H9 (cell line): ENCODE data around the gene ETV5. TPM values are rescaled to one million over a fixed set of nuclear protein-coding genes. Genes with fewer than 3 reads are reported as not detected.

Experiments
- DNase-seq: peaks from one replicate; pipeline ENCODE4 v3.0.0-alpha.2; 2017
- H2AFZ ChIP-seq: one replicate; pipeline ENCODE4 v1.6.1; 2013; ENCODE audit warnings: mild to moderate bottlenecking, low read length, control low read depth, moderate library complexity
- H2AK5ac ChIP-seq: 2 replicates; pipeline ENCODE4 v1.6.1; 2013; ENCODE audit warnings: low read length, control low read depth, mixed read lengths; ENCODE audit not compliant: insufficient read length
- H2BK120ac ChIP-seq: one replicate; pipeline ENCODE4 v1.6.1; 2013; ENCODE audit warnings: low read depth, mild to moderate bottlenecking, low read length, control low read depth, inconsistent platforms; ENCODE audit not compliant: poor library complexity, severe bottlenecking
- H2BK12ac ChIP-seq: 2 replicates; pipeline ENCODE4 v1.6.1; 2013; ENCODE audit warnings: low read length, control low read depth, mixed read lengths, low read depth; ENCODE audit not compliant: insufficient read length
- H2BK15ac ChIP-seq: 2 replicates; pipeline ENCODE4 v1.6.1; 2013; ENCODE audit warnings: low read depth, low read length, control low read depth
- H2BK20ac ChIP-seq: one replicate; pipeline ENCODE4 v1.6.1; 2013; ENCODE audit warnings: low read depth, mild to moderate bottlenecking, low read length, control low read depth, inconsistent platforms; ENCODE audit not compliant: poor library complexity, severe bottlenecking
- H2BK5ac ChIP-seq: 2 replicates; pipeline ENCODE4 v1.6.1; 2013; ENCODE audit warnings: low read length, control low read depth, mixed read lengths; ENCODE audit not compliant: insufficient read length
- H3K14ac ChIP-seq: 2 replicates; pipeline ENCODE4 v1.6.1; 2013; ENCODE audit warnings: low read length, control low read depth; ENCODE audit not compliant: insufficient read depth
- H3K18ac ChIP-seq: 2 replicates; pipeline ENCODE4 v1.6.1; 2013; ENCODE audit warnings: low read depth, mild to moderate bottlenecking, mixed read lengths, low read length, control low read depth; ENCODE audit not compliant: insufficient read length
- H3K23ac ChIP-seq: 2 replicates; pipeline ENCODE4 v1.6.1; 2013; ENCODE audit warnings: low read length, control low read depth, mixed read lengths, low read depth; ENCODE audit not compliant: insufficient read length
- H3K23me2 ChIP-seq: 2 replicates; pipeline ENCODE4 v1.6.1; 2013; ENCODE audit warnings: low read depth, mild to moderate bottlenecking, mixed read lengths, low read length, control low read depth; ENCODE audit not compliant: insufficient read length, poor library complexity, severe bottlenecking
- H3K27ac ChIP-seq: 2 replicates; pipeline ENCODE4 v1.5.1; 2013; ENCODE audit warnings: low read length, control low read depth, mixed read lengths, low read depth; ENCODE audit not compliant: insufficient read length
- H3K27me3 ChIP-seq: 2 replicates; pipeline ENCODE4 v1.6.1; 2013; ENCODE audit warnings: low read length, control low read depth, inconsistent platforms; ENCODE audit not compliant: insufficient read depth
- H3K4ac ChIP-seq: 2 replicates; pipeline ENCODE4 v1.6.1; 2013; ENCODE audit warnings: low read depth, mild to moderate bottlenecking, control low read depth, inconsistent platforms, low read length, moderate library complexity
- H3K4me1 ChIP-seq: 2 replicates; pipeline ENCODE4 v1.6.1; 2013; ENCODE audit warnings: low read length, control low read depth, inconsistent platforms; ENCODE audit not compliant: insufficient read depth
- H3K4me2 ChIP-seq: 2 replicates; pipeline ENCODE4 v1.6.1; 2013; ENCODE audit warnings: low read length, control low read depth, mixed read lengths; ENCODE audit not compliant: insufficient read length, insufficient read depth
- H3K56ac ChIP-seq: 2 replicates; pipeline ENCODE4 v1.6.1; 2013; ENCODE audit warnings: low read depth, mild to moderate bottlenecking, mixed read lengths, low read length, control low read depth; ENCODE audit not compliant: insufficient read length
- H3K79me1 ChIP-seq: 2 replicates; pipeline ENCODE4 v1.6.1; 2013; ENCODE audit warnings: low read depth, mild to moderate bottlenecking, moderate library complexity, low read length, control low read depth, inconsistent platforms; ENCODE audit not compliant: insufficient read depth, poor library complexity, severe bottlenecking
- H3K79me2 ChIP-seq: 2 replicates; pipeline ENCODE4 v1.6.1; 2013; ENCODE audit warnings: low read length, control low read depth, inconsistent platforms; ENCODE audit not compliant: insufficient read depth
- H3K9ac ChIP-seq: 2 replicates; pipeline ENCODE4 v1.6.1; 2013; ENCODE audit warnings: low read length, control low read depth, mixed read lengths; ENCODE audit not compliant: insufficient read length; ENCODE audit errors: extremely low read depth
- H3K9me3 ChIP-seq: one replicate; pipeline ENCODE4 v1.6.1; 2013; ENCODE audit warnings: low read depth, low read length, inconsistent platforms; ENCODE audit not compliant: control insufficient read depth
- H3T11ph ChIP-seq: one replicate; pipeline ENCODE4 v1.6.1; 2013; ENCODE audit warnings: mild to moderate bottlenecking, low read length, control low read depth, inconsistent platforms
- H4K20me1 ChIP-seq: one replicate; pipeline ENCODE4 v1.6.1; 2013; ENCODE audit not compliant: control insufficient read depth, insufficient read length, insufficient read depth
- H4K5ac ChIP-seq: 2 replicates; pipeline ENCODE4 v1.6.1; 2013; ENCODE audit warnings: low read depth, mild to moderate bottlenecking, mixed read lengths, low read length, control low read depth; ENCODE audit not compliant: insufficient read length
- H4K8ac ChIP-seq: replicated peaks from 2 replicates; pipeline ENCODE4 v1.6.1; 2013; ENCODE audit warnings: low read length, control low read depth, mixed read lengths, low read depth; ENCODE audit not compliant: insufficient read length
- H4K91ac ChIP-seq: 2 replicates; pipeline ENCODE4 v1.6.1; 2013; ENCODE audit warnings: low read depth, mild to moderate bottlenecking, moderate library complexity, mixed read lengths, low read length, control low read depth; ENCODE audit not compliant: insufficient read length
- H3K27ac Mint-ChIP-seq, 3 experiments: 2 replicates in 2 of 3; 3 replicates in 1 of 3; pipeline ENCODE4 v1.8.0; 2020 to 2021; ENCODE audit warnings: mixed read lengths in 3 of 3, mild to moderate bottlenecking in 1 of 3, moderate library complexity in 1 of 3
- H3K27me3 Mint-ChIP-seq: 2 replicates; pipeline ENCODE4 v1.8.0; 2021; ENCODE audit warnings: low read depth, mild to moderate bottlenecking, moderate library complexity, mixed read lengths
- H3K36me3 Mint-ChIP-seq, 3 experiments: 2 replicates in 2 of 3; 3 replicates in 1 of 3; pipeline ENCODE4 v1.8.0; 2020 to 2021; ENCODE audit warnings: low read depth in 3 of 3, mixed read lengths in 3 of 3; ENCODE audit not compliant: insufficient read depth in 1 of 3
- H3K4me1 Mint-ChIP-seq, 2 experiments: 2 replicates each; pipeline ENCODE4 v1.8.0; 2020; ENCODE audit warnings: mixed read lengths in 2 of 2
- H3K4me3 Mint-ChIP-seq, 2 experiments: 2 replicates in 1 of 2; 3 replicates in 1 of 2; pipeline ENCODE4 v1.8.0; 2020 to 2021; ENCODE audit warnings: mild to moderate bottlenecking in 2 of 2, mixed read lengths in 2 of 2, moderate library complexity in 1 of 2
- H3K9me3 Mint-ChIP-seq, 2 experiments: 2 replicates in 1 of 2; 3 replicates in 1 of 2; pipeline ENCODE4 v1.8.0; 2020; ENCODE audit warnings: mild to moderate bottlenecking in 2 of 2, mixed read lengths in 2 of 2, moderate library complexity in 1 of 2
- WGBS: extraction: QIAGEN DNeasy Blood & Tissue Kit; methylation state at CpG from one replicate; pipeline ENCODE4 v1.1.7; 2013; ENCODE audit warnings: missing lambda C conversion rate, low lambda C conversion rate, mixed read lengths; ENCODE audit not compliant: insufficient read length; ENCODE audit errors: extremely low coverage; 5-methylcytosine and 5-hydroxymethylcytosine counted together
- total RNA-seq: library from RNA; stranded (reverse); gene quantifications from 2 replicates; pipeline ENCODE4 v1.2.1, GENCODE V29; 2021
- TF ChIP-seq, protein P1 (sequence below): fragments of 200-600 bp; sonication (generic); conservative IDR thresholded peaks from 3 replicates; pipeline ENCODE4 v1.8.0; 2021; ENCODE audit warnings: antibody characterized with exemption, mild to moderate bottlenecking

ETV5 gene
- total RNA-seq, 1 experiment from 2014 or later, result 7.7 TPM

DNA sequence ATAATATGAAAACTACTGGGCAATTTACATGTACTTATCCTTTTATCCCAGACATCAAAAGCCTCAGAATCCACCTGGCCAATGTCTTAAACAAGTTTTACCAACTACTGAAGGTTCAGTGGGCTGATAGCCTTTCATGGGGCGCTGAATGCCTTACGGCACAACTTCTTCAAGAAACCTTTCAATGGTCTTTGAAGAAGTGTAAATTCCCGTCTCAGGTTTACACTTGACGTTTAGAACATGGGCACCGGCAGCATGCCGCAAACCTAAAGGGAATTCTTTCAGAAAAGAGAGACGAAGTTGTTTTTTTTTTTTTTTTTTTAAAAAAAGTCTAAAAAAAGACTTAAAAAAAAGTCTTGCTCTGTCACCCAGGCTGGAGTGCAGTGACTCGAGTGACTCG is 39.7 kb downstream of the ETV5 start:
- Mint-ChIP-seq H3K4me1 (no peaks in the 10 kb centered on the region), H3K27ac (no peak overlapping the region), H3K4me3 (no peak overlapping the region), H3K36me3 (peaks cover 0 to 19% (median 0%) of the 10 kb centered on the region in 3 experiments; a peak in 2 of 7 replicates), H3K9me3 (no peaks in the 10 kb centered on the region), H3K27me3 (no peaks in the 10 kb centered on the region; the same call in 1 of the 2 replicates)
- Histone ChIP-seq H2BK15ac (no peak overlapping the region), H3K9ac (no peak overlapping the region), H2AFZ (no peak overlapping the region), H2BK20ac (no peak overlapping the region), H3K9me3 (no peaks in the 10 kb centered on the region), H3K56ac (no peak overlapping the region), H3K4ac (no peak overlapping the region), H3K23me2 (no peaks in the 10 kb centered on the region), H4K20me1 (no peaks in the 10 kb centered on the region), H3K18ac (no peak overlapping the region), H3K23ac (no peak overlapping the region), H2AK5ac (no peak overlapping the region), H4K8ac (no peak overlapping the region), H3K79me2 (no peaks in the 10 kb centered on the region), H3K27me3 (no peaks in the 10 kb centered on the region), H4K91ac (no peak overlapping the region), H3K14ac (no peak overlapping the region), H3K79me1 (no peaks in the 10 kb centered on the region), H3K4me1 (no peaks in the 10 kb centered on the region), H2BK5ac (no peak overlapping the region), H3K27ac (no peak overlapping the region), H2BK120ac (no peak overlapping the region), H2BK12ac (no peak overlapping the region), H4K5ac (no peak overlapping the region), H3K4me2 (no peak overlapping the region), H3T11ph (no peak overlapping the region)
- TF ChIP-seq, protein P1, sequence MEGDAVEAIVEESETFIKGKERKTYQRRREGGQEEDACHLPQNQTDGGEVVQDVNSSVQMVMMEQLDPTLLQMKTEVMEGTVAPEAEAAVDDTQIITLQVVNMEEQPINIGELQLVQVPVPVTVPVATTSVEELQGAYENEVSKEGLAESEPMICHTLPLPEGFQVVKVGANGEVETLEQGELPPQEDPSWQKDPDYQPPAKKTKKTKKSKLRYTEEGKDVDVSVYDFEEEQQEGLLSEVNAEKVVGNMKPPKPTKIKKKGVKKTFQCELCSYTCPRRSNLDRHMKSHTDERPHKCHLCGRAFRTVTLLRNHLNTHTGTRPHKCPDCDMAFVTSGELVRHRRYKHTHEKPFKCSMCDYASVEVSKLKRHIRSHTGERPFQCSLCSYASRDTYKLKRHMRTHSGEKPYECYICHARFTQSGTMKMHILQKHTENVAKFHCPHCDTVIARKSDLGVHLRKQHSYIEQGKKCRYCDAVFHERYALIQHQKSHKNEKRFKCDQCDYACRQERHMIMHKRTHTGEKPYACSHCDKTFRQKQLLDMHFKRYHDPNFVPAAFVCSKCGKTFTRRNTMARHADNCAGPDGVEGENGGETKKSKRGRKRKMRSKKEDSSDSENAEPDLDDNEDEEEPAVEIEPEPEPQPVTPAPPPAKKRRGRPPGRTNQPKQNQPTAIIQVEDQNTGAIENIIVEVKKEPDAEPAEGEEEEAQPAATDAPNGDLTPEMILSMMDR, result no peak
- no CpG with 5 or more reads among the region's 9 CpGs for WGBS
- no peak for DNase-seq
